ENCODE data around the gene LIX1. TPM values are rescaled to one million over a fixed set of nuclear protein-coding genes. Genes with fewer than 3 reads are reported as not detected.

LIX1 gene
- total and polyA plus RNA-seq, 7 donors = under 0.01 to 0.03 TPM; not detected in 5

DNA sequence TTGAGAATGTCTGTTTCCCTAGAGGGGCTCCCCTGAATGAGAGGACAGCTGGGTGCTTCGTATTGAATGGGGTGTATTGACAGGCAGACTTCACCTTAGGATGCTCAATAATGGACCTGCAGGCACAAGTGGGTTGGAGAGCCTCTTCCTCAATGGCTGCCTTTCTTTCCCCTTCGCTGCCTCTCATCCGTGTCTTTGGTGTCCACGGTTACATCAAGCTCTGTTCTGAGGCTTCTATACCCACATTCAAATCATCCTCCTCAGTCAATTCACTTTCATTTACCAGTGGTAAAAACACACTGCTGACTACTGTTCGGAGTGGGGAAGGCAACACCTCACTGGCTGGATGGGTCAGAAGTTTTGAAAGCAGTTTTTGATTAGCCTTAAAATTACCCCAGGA, 20.6 kb downstream of the LIX1 start:
- Histone ChIP-seq H3K4me3 (no peak overlapping the region), H3K27me3 (ENCODE audit: insufficient read depth in 3 of 3, low read length in 2 of 3) (peaks cover 0 to 2% (median 0%) of the 10 kb centered on the region in 3 donors), H3K4me1 (no peaks in the 10 kb centered on the region), H3K27ac (no peak overlapping the region), H3K9me3 (no peaks in the 10 kb centered on the region), H3K36me3 (ENCODE audit: insufficient read depth in 1 of 2, low read depth in 1 of 2) (no peaks in the 10 kb centered on the region)
- WGBS, 3 donors = 84 to 90% (median 89%) methylated on average over 5 of the region's 5 CpGs
- intact Hi-C loops (cut with DNase I) = no loop called here
- TF ChIP-seq, protein P1, sequence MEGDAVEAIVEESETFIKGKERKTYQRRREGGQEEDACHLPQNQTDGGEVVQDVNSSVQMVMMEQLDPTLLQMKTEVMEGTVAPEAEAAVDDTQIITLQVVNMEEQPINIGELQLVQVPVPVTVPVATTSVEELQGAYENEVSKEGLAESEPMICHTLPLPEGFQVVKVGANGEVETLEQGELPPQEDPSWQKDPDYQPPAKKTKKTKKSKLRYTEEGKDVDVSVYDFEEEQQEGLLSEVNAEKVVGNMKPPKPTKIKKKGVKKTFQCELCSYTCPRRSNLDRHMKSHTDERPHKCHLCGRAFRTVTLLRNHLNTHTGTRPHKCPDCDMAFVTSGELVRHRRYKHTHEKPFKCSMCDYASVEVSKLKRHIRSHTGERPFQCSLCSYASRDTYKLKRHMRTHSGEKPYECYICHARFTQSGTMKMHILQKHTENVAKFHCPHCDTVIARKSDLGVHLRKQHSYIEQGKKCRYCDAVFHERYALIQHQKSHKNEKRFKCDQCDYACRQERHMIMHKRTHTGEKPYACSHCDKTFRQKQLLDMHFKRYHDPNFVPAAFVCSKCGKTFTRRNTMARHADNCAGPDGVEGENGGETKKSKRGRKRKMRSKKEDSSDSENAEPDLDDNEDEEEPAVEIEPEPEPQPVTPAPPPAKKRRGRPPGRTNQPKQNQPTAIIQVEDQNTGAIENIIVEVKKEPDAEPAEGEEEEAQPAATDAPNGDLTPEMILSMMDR (IDR thresholded peaks at IDR 0.05) = no peak
- no peak for DNase-seq
- no peak for ATAC-seq

DNA sequence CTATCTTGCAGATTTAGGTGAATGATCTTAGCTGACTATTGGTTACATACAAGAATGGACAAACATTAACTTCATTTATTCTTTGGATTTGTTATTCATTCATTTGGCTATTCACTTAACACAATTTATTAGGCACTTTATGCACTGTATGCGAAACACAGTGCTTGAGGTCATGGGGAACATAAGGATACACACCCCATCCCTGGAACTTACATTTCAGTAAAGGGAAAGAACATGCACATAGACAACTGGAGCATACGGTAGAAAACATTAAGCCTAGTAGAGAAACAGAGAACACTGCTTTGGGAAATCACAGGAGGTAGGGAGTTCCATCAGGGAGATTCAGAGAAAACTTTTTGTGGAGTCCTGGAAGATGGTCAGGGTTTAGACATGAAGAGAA, 22.2 kb downstream of the LIX1 start:
- no peak for DNase-seq
- 49 to 70% (median 67%) methylated on average over 2 of the region's 2 CpGs for WGBS, 3 donors

DNA sequence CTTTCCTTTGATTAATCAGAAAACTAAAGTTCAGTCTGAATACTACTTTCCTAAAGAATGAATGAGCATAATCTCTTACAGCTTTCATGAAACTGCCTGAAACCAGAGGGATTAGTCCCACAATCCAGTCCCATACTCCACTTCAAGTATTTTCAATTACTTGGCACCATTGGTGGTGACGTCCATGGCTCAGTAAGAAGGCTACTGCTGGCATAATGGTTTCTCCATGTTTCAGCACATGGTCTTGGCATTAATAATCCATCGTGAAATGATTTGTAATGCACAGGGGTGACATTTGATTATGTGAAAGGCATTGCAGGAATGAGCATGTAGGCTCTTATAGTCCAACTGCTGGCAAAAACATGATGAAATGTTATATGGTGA, 23.4 kb downstream of the LIX1 start:
- 38 to 50% (median 44%) methylated on average over 2 of the region's 2 CpGs for WGBS, 3 donors
- no peaks in the 10 kb centered on the region for H3K4me1 ChIP-seq
- H3K27ac ChIP-seq = no peak overlapping the region
- no peaks in the 10 kb centered on the region for H3K9me3 ChIP-seq
- ATAC-seq (no peak), DNase-seq (no peak)
- no peaks in the 10 kb centered on the region for H3K36me3 ChIP-seq (ENCODE audit: insufficient read depth in 1 of 2, low read depth in 1 of 2)
- TF ChIP-seq, protein P1 (IDR thresholded peaks at IDR 0.05) = no peak
- intact Hi-C loops (cut with DNase I) = no loop called here
- H3K4me3 ChIP-seq = no peak overlapping the region
- H3K27me3 ChIP-seq (ENCODE audit: insufficient read depth in 3 of 3, low read length in 2 of 3) = peaks cover 0 to 2% (median 0%) of the 10 kb centered on the region in 3 donors

More for the DNA sequence above, 22.2 kb downstream of the LIX1 start:
- Histone ChIP-seq H3K4me3 (no peak overlapping the region), H3K27me3 (ENCODE audit: insufficient read depth in 3 of 3, low read length in 2 of 3) (peaks cover 0 to 2% (median 0%) of the 10 kb centered on the region in 3 donors), H3K36me3 (ENCODE audit: insufficient read depth in 1 of 2, low read depth in 1 of 2) (no peaks in the 10 kb centered on the region), H3K9me3 (no peaks in the 10 kb centered on the region), H3K4me1 (no peaks in the 10 kb centered on the region), H3K27ac (no peak overlapping the region)
- ATAC-seq = no peak
- intact Hi-C loops (cut with DNase I) = no loop called here
- TF ChIP-seq, protein P1 (IDR thresholded peaks at IDR 0.05) = no peak

DNA sequence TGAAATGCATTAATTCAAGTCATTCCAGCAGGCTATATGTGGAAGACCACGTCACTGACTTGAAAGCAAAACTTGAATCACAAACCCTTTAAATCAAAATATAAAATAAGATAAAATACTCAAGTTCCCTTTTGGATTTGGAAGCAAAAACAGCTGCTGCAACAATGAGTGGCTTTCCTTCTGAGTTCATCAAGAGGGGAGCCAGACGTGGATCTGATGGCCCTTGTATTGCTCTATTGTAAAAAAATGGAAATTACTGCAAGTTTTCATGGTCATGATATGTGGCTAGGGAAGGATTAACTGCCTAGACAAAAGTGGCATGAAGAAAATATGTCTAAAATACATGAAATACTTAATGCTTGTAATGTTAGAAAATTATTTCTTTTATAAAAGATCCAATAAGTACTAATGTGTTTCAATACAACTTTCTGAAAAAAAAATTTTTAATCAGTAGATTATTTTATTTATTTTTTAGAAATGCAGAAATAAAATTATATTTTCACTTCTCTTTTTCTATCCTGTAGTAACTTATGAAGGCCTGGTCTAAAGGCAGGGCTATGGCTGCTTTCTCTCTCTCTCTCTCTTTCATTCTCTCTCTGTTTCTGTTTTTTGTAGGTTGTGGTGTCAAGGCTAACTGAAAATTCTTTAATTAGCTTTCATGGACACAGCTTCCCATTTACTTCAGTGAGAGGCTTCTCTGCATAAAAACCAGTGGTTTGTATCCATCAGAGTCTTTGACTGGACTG, 24.0 kb downstream of the LIX1 start:
- Histone ChIP-seq H3K4me3 (no peak overlapping the region), H3K36me3 (ENCODE audit: insufficient read depth in 1 of 2, low read depth in 1 of 2) (no peaks in the 10 kb centered on the region), H3K27me3 (ENCODE audit: insufficient read depth in 3 of 3, low read length in 2 of 3) (peaks cover 0 to 2% (median 0%) of the 10 kb centered on the region in 3 donors), H3K9me3 (no peaks in the 10 kb centered on the region), H3K27ac (no peak overlapping the region), H3K4me1 (no peaks in the 10 kb centered on the region)
- TF ChIP-seq, protein P1 (IDR thresholded peaks at IDR 0.05) = no peak
- DNase-seq (no peak), ATAC-seq (no peak)
- WGBS, 3 donors = 59 to 67% (median 66%) methylated on average over 2 of the region's 2 CpGs
- intact Hi-C loops (cut with DNase I) = no loop called here

DNA sequence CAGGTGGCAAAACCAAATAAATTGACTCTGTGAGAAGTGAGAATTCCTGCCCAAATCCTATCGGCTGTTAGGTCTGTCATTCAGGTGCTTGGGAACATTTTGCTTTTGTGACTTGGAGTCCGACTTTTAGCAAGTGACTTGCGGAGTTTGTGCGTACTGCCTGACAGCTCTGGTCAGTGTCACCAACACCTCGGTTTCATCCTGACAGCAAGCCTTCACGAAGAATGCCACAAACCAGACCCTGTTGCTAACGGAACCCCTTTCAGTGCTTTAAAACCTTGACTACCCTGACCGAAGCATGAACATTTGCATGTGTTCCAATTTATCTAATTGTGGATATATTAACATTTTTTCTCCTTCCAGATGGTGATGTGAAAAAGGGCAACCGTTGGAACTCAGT, 26.5 kb downstream of the LIX1 start:
- no peak for ATAC-seq
- TF ChIP-seq, protein P1 (IDR thresholded peaks at IDR 0.05) = no peak
- H3K27ac ChIP-seq = no peak overlapping the region
- peaks cover 0 to 2% (median 0%) of the 10 kb centered on the region in 3 donors for H3K27me3 ChIP-seq (ENCODE audit: insufficient read depth in 3 of 3, low read length in 2 of 3)
- 79 to 88% (median 82%) methylated on average over 9 of the region's 9 CpGs for WGBS, 3 donors
- H3K9me3 ChIP-seq = no peaks in the 10 kb centered on the region
- no peak overlapping the region for H3K4me3 ChIP-seq
- H3K36me3 ChIP-seq (ENCODE audit: insufficient read depth in 1 of 2, low read depth in 1 of 2) = no peaks in the 10 kb centered on the region
- intact Hi-C loops (cut with DNase I) = no loop called here
- no peak for DNase-seq
- H3K4me1 ChIP-seq = no peaks in the 10 kb centered on the region
